Peyer's patch (tissue), 4 donors: Measurements from ENCODE around the gene TMEM53.

Experiments used
- POLR2A ChIP-seq, 2 donors: fragments of 450-650 bp; IDR thresholded peaks; one replicate each; pipeline ENCODE4 v1.5.1; 2017; ENCODE audit warnings: antibody characterized with exemption in 2 of 2, mild to moderate bottlenecking in 2 of 2, moderate library complexity in 2 of 2
- TF ChIP-seq, protein P1 (sequence below), 6 experiments: fragments of 450-650 bp in 4 of 6; fragments of 200-600 bp in 2 of 6; sonication (generic) in 1 of 6; IDR thresholded peaks; one replicate each; pipeline ENCODE4 v1.5.1; 2017 to 2019; ENCODE audit warnings: antibody characterized with exemption in 6 of 6, mild to moderate bottlenecking in 3 of 6, moderate library complexity in 1 of 6

DNA sequence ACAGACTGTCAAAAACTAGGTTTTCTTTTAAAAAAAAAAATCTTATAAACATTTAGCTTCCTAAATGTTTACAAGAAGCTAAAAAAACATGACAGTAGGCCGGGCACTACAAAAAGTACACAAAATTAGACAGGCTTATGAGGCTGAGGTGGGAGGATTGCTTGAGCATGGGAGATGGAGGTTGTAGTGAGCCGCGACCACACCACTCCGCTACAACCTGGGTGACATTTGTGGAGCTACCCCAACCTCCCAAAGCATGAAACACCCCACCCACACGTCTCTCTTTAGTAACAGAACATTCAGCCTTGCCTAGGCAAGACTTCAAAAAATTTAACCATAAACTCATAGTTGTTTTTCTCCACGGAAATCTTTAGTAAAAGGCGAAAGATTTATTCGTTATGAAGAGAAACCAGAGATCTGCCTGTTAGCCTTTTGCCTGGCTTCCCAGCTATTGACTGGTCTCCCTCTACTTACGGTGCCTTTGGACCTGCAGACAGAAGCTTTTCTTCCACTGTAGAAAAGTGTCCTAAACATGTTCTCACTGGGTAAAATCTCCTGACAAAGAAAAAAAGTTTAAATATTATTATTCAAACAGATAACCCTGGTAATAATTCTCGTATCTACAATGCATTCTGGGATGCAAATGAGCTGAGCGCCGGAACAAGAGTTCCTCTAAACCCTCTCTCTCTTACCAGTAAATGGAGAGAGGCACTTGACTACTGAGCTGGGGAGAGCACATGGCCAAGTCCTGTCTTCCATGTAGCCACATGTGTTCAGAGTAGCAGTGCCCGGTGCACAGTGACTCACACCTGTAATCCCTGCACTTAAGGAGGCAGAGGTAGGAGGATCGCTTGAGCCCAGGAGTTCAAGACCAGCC is 47.4 kb upstream of the TMEM53 start:
- TF ChIP-seq, protein P1, sequence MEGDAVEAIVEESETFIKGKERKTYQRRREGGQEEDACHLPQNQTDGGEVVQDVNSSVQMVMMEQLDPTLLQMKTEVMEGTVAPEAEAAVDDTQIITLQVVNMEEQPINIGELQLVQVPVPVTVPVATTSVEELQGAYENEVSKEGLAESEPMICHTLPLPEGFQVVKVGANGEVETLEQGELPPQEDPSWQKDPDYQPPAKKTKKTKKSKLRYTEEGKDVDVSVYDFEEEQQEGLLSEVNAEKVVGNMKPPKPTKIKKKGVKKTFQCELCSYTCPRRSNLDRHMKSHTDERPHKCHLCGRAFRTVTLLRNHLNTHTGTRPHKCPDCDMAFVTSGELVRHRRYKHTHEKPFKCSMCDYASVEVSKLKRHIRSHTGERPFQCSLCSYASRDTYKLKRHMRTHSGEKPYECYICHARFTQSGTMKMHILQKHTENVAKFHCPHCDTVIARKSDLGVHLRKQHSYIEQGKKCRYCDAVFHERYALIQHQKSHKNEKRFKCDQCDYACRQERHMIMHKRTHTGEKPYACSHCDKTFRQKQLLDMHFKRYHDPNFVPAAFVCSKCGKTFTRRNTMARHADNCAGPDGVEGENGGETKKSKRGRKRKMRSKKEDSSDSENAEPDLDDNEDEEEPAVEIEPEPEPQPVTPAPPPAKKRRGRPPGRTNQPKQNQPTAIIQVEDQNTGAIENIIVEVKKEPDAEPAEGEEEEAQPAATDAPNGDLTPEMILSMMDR (IDR thresholded peaks at IDR 0.05): no peak
- peak; percentile 62 to 99 for TF ChIP-seq POLR2A (IDR thresholded peaks at IDR 0.05)
